Neuronal stem cell (in vitro differentiated cells): ENCODE data around the gene ANK3.

ENCODE experiments used
- DNase-seq: peaks from one replicate; pipeline ENCODE4 v3.0.0-alpha.2; 2013; ENCODE audit warnings: low spot score
- H2AFZ ChIP-seq: one replicate; pipeline ENCODE4 v1.6.1; 2013; ENCODE audit warnings: mild to moderate bottlenecking, low read length, inconsistent platforms
- H2AK5ac ChIP-seq: 2 replicates; pipeline ENCODE4 v1.6.1; 2013; ENCODE audit warnings: low read depth, mild to moderate bottlenecking, inconsistent platforms, low read length, moderate library complexity, mixed read lengths
- H2BK120ac ChIP-seq: 2 replicates; pipeline ENCODE4 v1.6.1; 2013; ENCODE audit warnings: low read depth, mild to moderate bottlenecking, inconsistent platforms, low read length, moderate library complexity, mixed read lengths
- H2BK12ac ChIP-seq: one replicate; pipeline ENCODE4 v1.6.1; 2013; ENCODE audit warnings: low read length, inconsistent platforms
- H2BK15ac ChIP-seq: 2 replicates; pipeline ENCODE4 v1.6.1; 2013; ENCODE audit warnings: mild to moderate bottlenecking, low read length, inconsistent platforms, mixed read lengths
- H2BK5ac ChIP-seq: one replicate; pipeline ENCODE4 v1.6.1; 2013; ENCODE audit warnings: inconsistent platforms, mild to moderate bottlenecking, low read length, moderate library complexity
- H3K14ac ChIP-seq: one replicate; pipeline ENCODE4 v1.6.1; 2013; ENCODE audit warnings: low read length, inconsistent platforms
- H3K18ac ChIP-seq: 2 replicates; pipeline ENCODE4 v1.6.1; 2013; ENCODE audit warnings: low read length, inconsistent platforms
- H3K23ac ChIP-seq: 2 replicates; pipeline ENCODE4 v1.6.1; 2013; ENCODE audit warnings: low read depth, mild to moderate bottlenecking, mixed read lengths, low read length, inconsistent platforms; ENCODE audit not compliant: poor library complexity
- H3K27ac ChIP-seq: replicated peaks from 3 replicates; pipeline ENCODE4 v1.5.1; 2013; ENCODE audit warnings: low read length, inconsistent platforms
- H3K27me3 ChIP-seq, 3 experiments: 2 replicates each; pipeline ENCODE4 v1.6.1; 2013; ENCODE audit warnings: low read length in 3 of 3, mild to moderate bottlenecking in 2 of 3, inconsistent platforms in 1 of 3, low read depth in 1 of 3, mixed read lengths in 1 of 3, moderate library complexity in 1 of 3; ENCODE audit not compliant: control insufficient read depth in 3 of 3, insufficient read depth in 3 of 3
- H3K36me3 ChIP-seq, 2 donors: replicated peaks in 1 of 2; 2 replicates each; pipeline ENCODE4 v1.6.1; 2013; ENCODE audit warnings: low read length in 2 of 2; ENCODE audit not compliant: control insufficient read depth in 2 of 2, insufficient read depth in 2 of 2
- H3K4ac ChIP-seq: 2 replicates; pipeline ENCODE4 v1.6.1; 2013; ENCODE audit warnings: inconsistent platforms, mild to moderate bottlenecking, low read length, moderate library complexity
- H3K4me1 ChIP-seq, 2 donors: 1 replicate in 1 of 2; 2 replicates in 1 of 2; pipeline ENCODE4 v1.6.1; 2013; ENCODE audit warnings: low read length in 2 of 2, low read depth in 1 of 2; ENCODE audit not compliant: control insufficient read depth in 2 of 2, insufficient read depth in 1 of 2
- H3K4me2 ChIP-seq: one replicate; pipeline ENCODE4 v1.6.1; 2013; ENCODE audit warnings: mild to moderate bottlenecking, low read length, inconsistent platforms; ENCODE audit not compliant: insufficient read depth, poor library complexity, severe bottlenecking
- H3K4me3 ChIP-seq, 2 donors: 2 replicates each; pipeline ENCODE4 v1.5.1; 2013; ENCODE audit warnings: low read length in 2 of 2, mild to moderate bottlenecking in 2 of 2, inconsistent platforms in 1 of 2, moderate library complexity in 1 of 2
- H3K79me1 ChIP-seq: one replicate; pipeline ENCODE4 v1.6.1; 2013; ENCODE audit warnings: low read depth, mild to moderate bottlenecking, inconsistent platforms, low read length, moderate library complexity
- H3K9ac ChIP-seq: one replicate; pipeline ENCODE4 v1.6.1; 2013; ENCODE audit warnings: mild to moderate bottlenecking, low read depth, low read length, inconsistent platforms; ENCODE audit not compliant: poor library complexity
- H3K9me3 ChIP-seq, 2 donors: replicated peaks in 1 of 2; 2 replicates each; pipeline versions ENCODE3 to v1.6.1; 2013; ENCODE audit warnings: low read length in 2 of 2, mild to moderate bottlenecking in 2 of 2, inconsistent platforms in 1 of 2, low read depth in 1 of 2, mixed read lengths in 1 of 2, moderate library complexity in 1 of 2; ENCODE audit not compliant: control insufficient read depth in 2 of 2, insufficient read depth in 1 of 2
- H4K8ac ChIP-seq: one replicate; pipeline ENCODE4 v1.6.1; 2013; ENCODE audit warnings: low read depth, mild to moderate bottlenecking, inconsistent platforms, low read length, moderate library complexity
- H4K91ac ChIP-seq: one replicate; pipeline ENCODE4 v1.6.1; 2013; ENCODE audit warnings: low read length, low read depth, mild to moderate bottlenecking, inconsistent platforms; ENCODE audit not compliant: poor library complexity
- WGBS, 2 donors: extraction: QIAGEN DNeasy Blood & Tissue Kit; methylation state at CpG; one replicate each; pipeline ENCODE4 v1.1.7; 2013; ENCODE audit warnings: missing lambda C conversion rate in 2 of 2, mixed read lengths in 1 of 2; ENCODE audit not compliant: insufficient read length in 2 of 2, insufficient replicate concordance in 1 of 2; ENCODE audit errors: extremely low coverage in 2 of 2; 5-methylcytosine and 5-hydroxymethylcytosine counted together

The ANK3 gene

DNA sequence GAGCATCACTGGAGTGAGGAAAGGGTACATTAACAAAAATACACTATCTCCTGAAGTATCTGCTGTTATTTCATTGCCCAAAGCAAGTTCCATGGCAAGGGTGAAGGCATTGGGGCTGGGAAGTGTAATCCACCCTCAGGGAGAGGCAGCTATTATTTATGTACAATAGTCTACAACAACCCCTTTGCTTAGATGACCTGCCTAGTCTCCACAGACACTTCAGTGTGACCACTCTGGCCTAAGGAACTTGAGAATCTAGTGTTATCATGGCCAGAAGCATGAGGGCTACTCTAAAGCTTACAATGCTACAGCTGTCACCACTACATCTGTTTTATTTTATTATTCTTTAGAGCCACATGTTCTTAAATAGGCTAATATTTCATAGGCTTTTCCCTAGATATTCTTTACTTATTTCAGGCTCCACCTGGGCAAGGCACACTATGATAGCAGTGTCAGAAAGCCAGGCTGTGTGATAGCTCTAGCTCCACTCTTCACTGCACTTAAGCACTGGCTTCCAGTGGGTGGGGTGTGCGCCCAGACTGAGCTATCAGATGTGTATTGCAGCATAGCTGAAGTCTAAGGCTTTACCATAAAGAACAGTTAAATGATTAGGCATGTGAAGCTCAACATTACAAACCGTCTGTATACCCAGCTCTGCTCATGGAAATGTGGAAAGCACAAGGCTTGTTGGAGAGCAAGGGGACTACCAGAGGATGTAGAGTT lies 366.4 kb downstream of the ANK3 start:
- DNase-seq: no peak
- no peak overlapping the region for H3K27ac ChIP-seq

DNA sequence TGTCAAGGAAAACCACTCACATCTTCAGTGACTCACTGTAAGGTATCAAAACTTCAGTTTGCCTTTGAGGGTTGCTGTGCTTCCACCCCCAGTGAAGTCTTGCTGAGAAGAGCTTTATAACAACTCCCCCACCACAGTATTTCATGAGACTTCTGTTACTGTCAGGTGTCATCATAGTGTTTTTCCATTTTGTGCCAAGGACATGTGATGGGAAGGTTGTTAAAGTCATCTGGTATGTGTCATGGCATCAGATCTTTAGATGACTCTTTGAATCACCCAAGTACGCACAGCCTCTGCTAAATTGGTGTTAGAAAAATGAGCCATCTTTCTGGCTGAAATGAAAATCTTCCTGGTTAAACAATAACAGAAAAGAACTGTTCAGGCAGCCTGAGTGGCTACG lies 368.3 kb downstream of the ANK3 start:
- H3K4me1 ChIP-seq: no peaks in the 10 kb centered on the region
- no peak overlapping the region for H4K91ac ChIP-seq
- no peaks in the 10 kb centered on the region for H3K27me3 ChIP-seq
- H2BK15ac ChIP-seq: no peak overlapping the region
- H3K4ac ChIP-seq: no peak overlapping the region
- no peak overlapping the region for H3K23ac ChIP-seq
- no peak overlapping the region for H2BK12ac ChIP-seq
- WGBS, 2 donors: no CpG with 5 or more reads among the region's 2 CpGs
- H2BK120ac ChIP-seq: no peak overlapping the region
- DNase-seq: no peak
- H3K27ac ChIP-seq: no peak overlapping the region
- H2AFZ ChIP-seq: no peak overlapping the region
- H2AK5ac ChIP-seq: no peak overlapping the region
- H3K4me2 ChIP-seq: no peak overlapping the region
- no peak overlapping the region for H2BK5ac ChIP-seq
- H3K14ac ChIP-seq: no peak overlapping the region
- no peaks in the 10 kb centered on the region for H3K36me3 ChIP-seq
- no peak overlapping the region for H3K18ac ChIP-seq
- no peak overlapping the region for H3K4me3 ChIP-seq
- no peak overlapping the region for H4K8ac ChIP-seq
- H3K9ac ChIP-seq: no peak overlapping the region
- no peaks in the 10 kb centered on the region for H3K79me1 ChIP-seq
- H3K9me3 ChIP-seq: no peaks in the 10 kb centered on the region

More for the DNA sequence above, 366.4 kb downstream of the ANK3 start:
- Histone ChIP-seq H3K14ac (no peak overlapping the region), H3K4me3 (no peak overlapping the region), H3K36me3 (no peaks in the 10 kb centered on the region), H3K79me1 (no peaks in the 10 kb centered on the region), H2AK5ac (no peak overlapping the region), H2BK120ac (no peak overlapping the region), H3K9ac (no peak overlapping the region), H2BK12ac (no peak overlapping the region), H4K8ac (no peak overlapping the region), H2AFZ (no peak overlapping the region), H3K4me1 (no peaks in the 10 kb centered on the region), H4K91ac (no peak overlapping the region), H3K27me3 (no peaks in the 10 kb centered on the region), H3K4me2 (no peak overlapping the region), H3K9me3 (no peaks in the 10 kb centered on the region), H3K18ac (no peak overlapping the region), H2BK5ac (no peak overlapping the region), H3K4ac (no peak overlapping the region), H3K23ac (no peak overlapping the region), H2BK15ac (no peak overlapping the region)
- WGBS, 2 donors: no CpG with 5 or more reads among the region's 2 CpGs

DNA sequence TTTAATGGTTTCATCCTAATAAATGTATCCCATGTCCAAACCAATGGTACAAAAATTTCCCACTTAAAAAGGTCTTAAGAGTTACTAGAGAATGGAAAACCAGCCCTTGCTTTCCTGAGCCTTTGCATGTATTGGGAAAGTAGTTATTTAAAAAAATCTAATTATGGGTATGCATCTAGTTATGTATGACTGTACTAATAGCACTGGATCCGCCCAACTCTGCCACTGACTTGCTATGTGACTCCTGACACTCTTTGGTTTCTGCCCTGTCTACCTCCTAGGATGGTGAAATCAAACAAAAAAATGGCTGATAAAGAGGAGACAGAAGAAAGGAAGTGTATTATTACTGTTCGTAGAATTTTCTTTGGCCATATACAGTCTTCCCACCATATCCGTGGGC lies 372.9 kb downstream of the ANK3 start:
- H4K91ac ChIP-seq: no peak overlapping the region
- no peak overlapping the region for H3K14ac ChIP-seq
- H2AFZ ChIP-seq: no peak overlapping the region
- no peaks in the 10 kb centered on the region for H3K4me1 ChIP-seq
- DNase-seq: no peak
- peaks cover 0 to 2% of the 10 kb centered on the region in 2 donors for H3K9me3 ChIP-seq
- no peaks in the 10 kb centered on the region for H3K79me1 ChIP-seq
- H2BK15ac ChIP-seq: no peak overlapping the region
- no peak overlapping the region for H4K8ac ChIP-seq
- no peak overlapping the region for H3K27ac ChIP-seq
- no peak overlapping the region for H2AK5ac ChIP-seq
- no peak overlapping the region for H3K4ac ChIP-seq
- H3K4me3 ChIP-seq: no peak overlapping the region
- H2BK12ac ChIP-seq: no peak overlapping the region
- no peak overlapping the region for H2BK5ac ChIP-seq
- H3K23ac ChIP-seq: no peak overlapping the region
- no peak overlapping the region for H3K4me2 ChIP-seq
- no CpG with 5 or more reads among the region's 3 CpGs for WGBS, 2 donors
- H3K27me3 ChIP-seq: no peaks in the 10 kb centered on the region
- H3K18ac ChIP-seq: no peak overlapping the region
- no peak overlapping the region for H2BK120ac ChIP-seq
- H3K36me3 ChIP-seq: no peaks in the 10 kb centered on the region
- H3K9ac ChIP-seq: no peak overlapping the region

DNA sequence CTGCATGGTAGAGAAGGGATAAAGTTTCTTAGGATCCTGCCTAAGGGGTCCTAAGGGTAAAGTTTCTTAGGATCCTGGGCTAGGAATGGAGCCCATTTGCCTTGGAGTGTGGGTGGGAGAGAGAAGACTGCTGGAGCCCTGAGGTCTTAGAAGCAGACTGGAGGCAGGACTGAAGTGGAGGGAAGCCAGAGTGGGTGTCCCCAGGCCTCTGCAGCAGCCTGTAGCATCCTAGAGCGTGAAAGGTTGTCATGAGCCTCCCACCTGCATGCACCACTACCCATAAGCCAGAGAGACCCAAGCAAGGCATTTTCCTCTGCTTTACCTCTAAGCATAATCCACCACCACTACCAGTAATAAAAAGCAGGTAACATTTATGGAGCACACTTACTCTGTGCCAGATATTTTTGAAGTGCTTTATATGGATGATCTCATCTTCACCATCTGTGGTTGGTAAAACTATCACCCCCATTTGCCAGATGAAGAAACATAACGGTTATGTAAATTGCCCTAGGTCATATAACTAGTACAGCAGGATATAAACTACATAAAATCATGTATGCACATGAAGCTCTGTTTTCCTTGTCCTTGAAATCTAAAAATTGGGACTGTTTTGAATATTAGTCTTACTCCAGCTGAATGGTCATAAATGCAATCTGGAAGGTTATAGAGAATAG lies 379.8 kb downstream of the ANK3 start:
- Histone ChIP-seq H3K23ac (no peak overlapping the region), H3K4me2 (no peak overlapping the region), H2AK5ac (no peak overlapping the region), H4K8ac (no peak overlapping the region), H3K18ac (no peak overlapping the region), H3K4ac (no peak overlapping the region), H2BK15ac (no peak overlapping the region), H3K79me1 (no peaks in the 10 kb centered on the region), H4K91ac (no peak overlapping the region), H3K36me3 (no peaks in the 10 kb centered on the region), H3K9ac (no peak overlapping the region), H3K27me3 (peaks cover 0 to 3% (median 0%) of the 10 kb centered on the region in 3 experiments), H2BK12ac (peak overlapping the region; percentile 58), H3K9me3 (no peaks in the 10 kb centered on the region), H2BK120ac (no peak overlapping the region), H3K4me1 (no peaks in the 10 kb centered on the region), H3K4me3 (no peak overlapping the region), H3K14ac (no peak overlapping the region), H2AFZ (no peak overlapping the region), H3K27ac (no peak overlapping the region), H2BK5ac (no peak overlapping the region)
- no peak for DNase-seq
- WGBS, 2 donors: no CpG with 5 or more reads among the region's 2 CpGs
